ENCODE measurements around the gene ABCG5.

DNA sequence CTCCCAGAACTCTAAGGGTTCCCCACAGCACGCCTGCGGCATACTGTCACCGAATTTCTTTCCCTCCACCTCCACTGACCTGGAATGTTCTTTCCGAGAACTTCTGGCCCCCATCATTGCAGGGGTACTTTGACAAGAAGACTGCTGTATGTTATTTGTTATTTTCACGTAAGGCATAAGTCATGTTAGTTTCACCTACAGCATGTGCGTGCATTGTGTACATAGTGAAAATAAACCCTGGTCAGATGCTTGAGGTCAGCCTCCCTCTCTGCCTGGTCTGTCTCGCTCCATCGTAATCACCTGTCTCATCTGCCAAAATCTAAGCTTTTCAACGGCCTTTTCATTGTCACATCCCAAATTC lies 4.2 kb upstream of the ABCG5 start:
- TF ChIP-seq, protein P1, sequence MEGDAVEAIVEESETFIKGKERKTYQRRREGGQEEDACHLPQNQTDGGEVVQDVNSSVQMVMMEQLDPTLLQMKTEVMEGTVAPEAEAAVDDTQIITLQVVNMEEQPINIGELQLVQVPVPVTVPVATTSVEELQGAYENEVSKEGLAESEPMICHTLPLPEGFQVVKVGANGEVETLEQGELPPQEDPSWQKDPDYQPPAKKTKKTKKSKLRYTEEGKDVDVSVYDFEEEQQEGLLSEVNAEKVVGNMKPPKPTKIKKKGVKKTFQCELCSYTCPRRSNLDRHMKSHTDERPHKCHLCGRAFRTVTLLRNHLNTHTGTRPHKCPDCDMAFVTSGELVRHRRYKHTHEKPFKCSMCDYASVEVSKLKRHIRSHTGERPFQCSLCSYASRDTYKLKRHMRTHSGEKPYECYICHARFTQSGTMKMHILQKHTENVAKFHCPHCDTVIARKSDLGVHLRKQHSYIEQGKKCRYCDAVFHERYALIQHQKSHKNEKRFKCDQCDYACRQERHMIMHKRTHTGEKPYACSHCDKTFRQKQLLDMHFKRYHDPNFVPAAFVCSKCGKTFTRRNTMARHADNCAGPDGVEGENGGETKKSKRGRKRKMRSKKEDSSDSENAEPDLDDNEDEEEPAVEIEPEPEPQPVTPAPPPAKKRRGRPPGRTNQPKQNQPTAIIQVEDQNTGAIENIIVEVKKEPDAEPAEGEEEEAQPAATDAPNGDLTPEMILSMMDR (IDR thresholded peaks at IDR 0.05; ENCODE audit: low read length), result no peak
- TF ChIP-seq EZH2phosphoT487 (IDR thresholded peaks at IDR 0.05; ENCODE audit: low read length) (no peak), EZH2 (optimal IDR thresholded peaks at IDR 0.05; ENCODE audit: low read depth, low read length) (no peak)

Data from MM.1S (cell line).